GM12878 (cell line): ENCODE measurements around the gene RPLP1. TPM values are rescaled to one million over a fixed set of nuclear protein-coding genes. Genes with fewer than 3 reads are reported as not detected.

Experiments
- ATAC-seq: fragments of 200-7000 bp; cut with Tn5 transposase; 3 replicates; pipeline ENCODE4 v1.9.1; 2020; ENCODE audit warnings: mild to moderate bottlenecking, moderate library complexity
- BruUV-seq: library from RNA; stranded (reverse); fragments of 400-500 nt; replicated peaks from 2 replicates; lab custom pipeline; 2021; lab: Mats Ljungman, UMichigan
- CTCF ChIA-PET: fragments of 300-600 bp; sonication (Branson Sonifier 250); formaldehyde crosslinking; extraction: SDS; loops from one replicate; lab custom pipeline; 2021; ENCODE audit warnings: inconsistent platforms; lab: Yijun Ruan, JAX
- POLR2A ChIA-PET: fragments of 350-600 bp; formaldehyde crosslinking; extraction: SDS; loops from one replicate; lab custom pipeline; 2021; ENCODE audit warnings: inconsistent platforms; lab: Charles Lee
- RAD21 ChIA-PET: fragments of 300-600 bp; sonication (Branson Sonifier 250); formaldehyde crosslinking; loops from one replicate; lab custom pipeline; 2023; ENCODE audit warnings: antibody characterized with exemption; ENCODE audit not compliant: unreplicated experiment; lab: Charles Lee
- SMC1A ChIA-PET: fragments of 300-600 bp; sonication (Branson Sonifier 250); formaldehyde crosslinking; loops from one replicate; lab custom pipeline; 2023; ENCODE audit not compliant: unreplicated experiment, uncharacterized antibody; lab: Charles Lee
- DNase-seq: peaks from one replicate; pipeline ENCODE4 v3.0.0-alpha.2; 2011; ENCODE audit warnings: low read depth, low spot score
- FAIRE-seq: peaks from 3 replicates; lab custom pipeline; 2011; peaks lifted over from hg19 to GRCh38; lab: Jason Lieb, UNC
- H2AFZ ChIP-seq: 2 replicates; pipeline ENCODE4 v1.6.0; 2011; ENCODE audit warnings: low read depth, low read length, control low read depth; ENCODE audit not compliant: control insufficient read depth
- H3K27ac ChIP-seq: 2 replicates; pipeline ENCODE4 v1.5.1; 2011; ENCODE audit warnings: control low read depth; ENCODE audit not compliant: control insufficient read depth, insufficient read depth
- H3K27me3 ChIP-seq, 2 experiments: replicated peaks in 1 of 2; 2 replicates each; pipeline versions ENCODE4 v1.6.0 to v1.6.1; 2011; ENCODE audit warnings: low read length in 1 of 2; ENCODE audit not compliant: control insufficient read depth in 2 of 2, insufficient read depth in 2 of 2
- H3K36me3 ChIP-seq, 2 experiments: 2 replicates each; pipeline ENCODE4 v1.5.1; 2011; ENCODE audit warnings: low read length in 1 of 2; ENCODE audit not compliant: control insufficient read depth in 2 of 2, insufficient read depth in 2 of 2
- H3K4me1 ChIP-seq: 2 replicates; pipeline ENCODE4 v1.6.1; 2011; ENCODE audit warnings: mild to moderate bottlenecking, low read length, moderate library complexity, mixed read lengths; ENCODE audit not compliant: control insufficient read depth, insufficient read depth
- H3K4me2 ChIP-seq: 2 replicates; pipeline ENCODE4 v1.6.0; 2011; ENCODE audit warnings: control low read depth; ENCODE audit not compliant: control insufficient read depth, insufficient read depth
- H3K4me3 ChIP-seq: fragments of 200-600 bp; sonication (generic); 2 replicates; pipeline ENCODE4 v1.5.1; 2016
- H3K79me2 ChIP-seq: 2 replicates; pipeline ENCODE4 v1.6.0; 2011; ENCODE audit warnings: low read length; ENCODE audit not compliant: control insufficient read depth, insufficient read depth
- H3K9ac ChIP-seq: 2 replicates; pipeline ENCODE4 v1.8.0; 2011; ENCODE audit warnings: low read length, control low read depth, mixed read lengths; ENCODE audit not compliant: control insufficient read depth, insufficient read depth
- H3K9me3 ChIP-seq: replicated peaks from 3 replicates; pipeline ENCODE4 v1.5.1; 2011; ENCODE audit warnings: mild to moderate bottlenecking, low read length; ENCODE audit not compliant: control insufficient read depth, insufficient read depth
- H4K20me1 ChIP-seq: 2 replicates; pipeline ENCODE4 v1.6.0; 2011; ENCODE audit not compliant: control insufficient read depth, insufficient read depth
- BCL11A ChIP-seq: IDR thresholded peaks from 2 replicates; pipeline ENCODE4 v1.6.1; 2011; ENCODE audit warnings: low read depth, low read length
- HDAC2 ChIP-seq: fragments of 200-600 bp; sonication (generic); IDR thresholded peaks from 2 replicates; pipeline ENCODE4 v1.6.1; 2017
- IRF4 ChIP-seq: IDR thresholded peaks from 2 replicates; pipeline ENCODE4 v1.6.1; 2011; ENCODE audit warnings: low read depth, low read length
- NFYA ChIP-seq: IDR thresholded peaks from 2 replicates; pipeline ENCODE4 v1.6.1; 2011; ENCODE audit warnings: low read depth, mild to moderate bottlenecking, low read length, improper control_type of control experiment, borderline replicate concordance
- RAD51 ChIP-seq: fragments of 450-650 bp; IDR thresholded peaks from 2 replicates; pipeline ENCODE4 v1.6.1; 2016; ENCODE audit warnings: moderate library complexity, mild to moderate bottlenecking, inconsistent platforms
- STAT1 ChIP-seq: fragments of 450-650 bp; conservative IDR thresholded peaks from 2 replicates; pipeline ENCODE4 v1.6.1; 2014; ENCODE audit warnings: antibody characterized with exemption, mild to moderate bottlenecking
- WGBS: methylation state at CpG from one replicate; pipeline ENCODE4 v1.1.6; 2016; ENCODE audit warnings: low lambda C conversion rate; ENCODE audit not compliant: insufficient replicate concordance, insufficient coverage; ENCODE audit errors: missing lambda C conversion rate; 5-methylcytosine and 5-hydroxymethylcytosine counted together
- in situ Hi-C: fragments of 300-500 bp; cut with MboI; formaldehyde crosslinking; loops from 9 replicates; pipeline ENCODE4 v1.14.3; 2018; ENCODE audit warnings: mixed read lengths
- intact Hi-C: fragments of 100-400 bp; cut with micrococcal nuclease; formaldehyde crosslinking; loops from one replicate; pipeline ENCODE4 v1.14.2; 2022; ENCODE audit not compliant: unreplicated experiment
- polyA plus RNA-seq, 11 experiments: library from polyadenylated mRNA; depleted of rRNA in 4 of 11; unstranded in 6 of 11; stranded (reverse) in 5 of 11; fragments of >200 nt; fragmentation: Nextera tagmentation in 4 of 11; fragmentation: Illumina TruSeq in 1 of 11; extraction: Ambion mirVana in 4 of 11; extraction: Trizol in 1 of 11; gene quantifications; 1 replicate in 1 of 11; 2 replicates in 10 of 11; pipeline versions ENCODE4 v1.2.1 to v1.2.3, GENCODE V29; 2011 to 2016; ENCODE audit warnings: inconsistent platforms in 2 of 11, missing spikeins in 2 of 11, low read depth in 1 of 11
- total RNA-seq, 4 experiments: library from RNA; depleted of rRNA in 3 of 4; stranded (reverse); fragments of >200 nt in 3 of 4; fragmentation: Illumina TruSeq in 1 of 4; extraction: Trizol in 1 of 4; gene quantifications; 2 replicates each; pipeline versions ENCODE4 v1.2.1 to v1.2.3, GENCODE V29; 2013 to 2021
- TF ChIP-seq, protein P1 (sequence below): IDR thresholded peaks from 2 replicates; pipeline ENCODE4 v1.6.1; 2011; ENCODE audit warnings: low read depth, low read length, improper control_type of control experiment, borderline replicate concordance
- TF ChIP-seq, protein P2 (sequence below): fragments of 450-650 bp; IDR thresholded peaks from 2 replicates; pipeline ENCODE4 v1.6.1; 2017; ENCODE audit warnings: mild to moderate bottlenecking, moderate library complexity

RPLP1 gene
- total and polyA plus RNA-seq, 10 of the 15 experiments (the other 5 are each of a cell fraction or from before 2014, with no cell fraction given) = 217 to 3,098 (median 1,664) TPM

DNA sequence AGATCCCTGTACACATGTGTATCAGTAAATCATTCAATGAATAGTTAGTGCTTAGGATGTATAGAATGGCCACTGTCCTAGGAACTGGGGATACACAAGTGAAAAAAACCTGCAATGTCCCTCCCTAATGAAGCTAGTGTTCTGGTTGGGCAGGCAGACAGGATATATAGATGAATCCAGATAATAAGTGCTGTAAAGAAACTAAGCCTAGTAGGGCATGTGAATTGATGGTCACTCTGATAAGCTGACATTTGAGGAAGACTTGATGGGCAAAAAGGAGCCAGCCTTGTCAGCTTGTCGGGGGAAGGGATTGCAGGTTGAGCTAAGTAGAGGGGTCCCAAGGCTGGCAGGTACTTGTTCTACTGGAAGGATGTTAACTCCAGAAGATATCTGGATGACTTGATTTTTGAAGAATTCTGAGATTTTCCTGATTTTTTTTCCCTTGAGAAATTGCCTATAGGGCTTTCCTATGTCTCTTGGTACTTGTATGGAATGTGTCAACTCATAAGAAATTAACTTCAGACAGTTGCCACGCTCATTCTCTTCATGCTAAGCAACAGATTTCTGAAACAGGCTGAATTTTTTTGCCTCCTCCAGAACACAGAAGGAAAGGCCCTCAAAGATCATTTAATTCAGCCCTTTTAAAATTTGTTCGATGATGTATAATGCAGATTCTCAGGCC lies 44.8 kb upstream of the RPLP1 start:
- Histone ChIP-seq H4K20me1 (no peaks in the 10 kb centered on the region), H3K4me2 (no peak overlapping the region), H3K27ac (no peak overlapping the region), H3K36me3 (no peaks in the 10 kb centered on the region), H3K27me3 (0 out of 4 replicates have a peak, but pooled peaks cover 0 to 2% of the 10 kb centered on the region in 2 experiments), H2AFZ (no peak overlapping the region), H3K9me3 (no peaks in the 10 kb centered on the region), H3K79me2 (no peaks in the 10 kb centered on the region), H3K4me3 (no peak overlapping the region), H3K4me1 (peaks cover 5% of the 10 kb centered on the region), H3K9ac (no peak overlapping the region)
- DNase-seq = no peak
- ATAC-seq = no peak
- ChIA-PET CTCF (interaction anchor here (1.1 kb wide), 1 partner anchor 13 kb away, joined by 3 read pairs; no protein-coding TSS in a partner anchor), SMC1A (interaction anchor here (0.7 kb wide), 1 partner anchor 293 kb away, joined by 3 read pairs; no protein-coding TSS in a partner anchor), RAD21 (no interaction called here), POLR2A (interaction anchor here (0.6 kb wide), 2 partner anchors 31 to 35 kb away, joined by 3 to 4 read pairs; no protein-coding TSS in a partner anchor)
- FAIRE-seq = no peak
- 28% methylated on average over 3 of the region's 3 CpGs for WGBS
- in situ Hi-C loops (no loop called here), intact Hi-C loops (no loop called here)
- BruUV-seq = no TSS peak
- TF ChIP-seq IRF4 (no peak), STAT1 (no peak), NFYA (no peak), HDAC2 (no peak), BCL11A (no peak), RAD51 (no peak)
- TF ChIP-seq, protein P1, sequence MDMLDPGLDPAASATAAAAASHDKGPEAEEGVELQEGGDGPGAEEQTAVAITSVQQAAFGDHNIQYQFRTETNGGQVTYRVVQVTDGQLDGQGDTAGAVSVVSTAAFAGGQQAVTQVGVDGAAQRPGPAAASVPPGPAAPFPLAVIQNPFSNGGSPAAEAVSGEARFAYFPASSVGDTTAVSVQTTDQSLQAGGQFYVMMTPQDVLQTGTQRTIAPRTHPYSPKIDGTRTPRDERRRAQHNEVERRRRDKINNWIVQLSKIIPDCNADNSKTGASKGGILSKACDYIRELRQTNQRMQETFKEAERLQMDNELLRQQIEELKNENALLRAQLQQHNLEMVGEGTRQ = no peak
- TF ChIP-seq, protein P2, sequence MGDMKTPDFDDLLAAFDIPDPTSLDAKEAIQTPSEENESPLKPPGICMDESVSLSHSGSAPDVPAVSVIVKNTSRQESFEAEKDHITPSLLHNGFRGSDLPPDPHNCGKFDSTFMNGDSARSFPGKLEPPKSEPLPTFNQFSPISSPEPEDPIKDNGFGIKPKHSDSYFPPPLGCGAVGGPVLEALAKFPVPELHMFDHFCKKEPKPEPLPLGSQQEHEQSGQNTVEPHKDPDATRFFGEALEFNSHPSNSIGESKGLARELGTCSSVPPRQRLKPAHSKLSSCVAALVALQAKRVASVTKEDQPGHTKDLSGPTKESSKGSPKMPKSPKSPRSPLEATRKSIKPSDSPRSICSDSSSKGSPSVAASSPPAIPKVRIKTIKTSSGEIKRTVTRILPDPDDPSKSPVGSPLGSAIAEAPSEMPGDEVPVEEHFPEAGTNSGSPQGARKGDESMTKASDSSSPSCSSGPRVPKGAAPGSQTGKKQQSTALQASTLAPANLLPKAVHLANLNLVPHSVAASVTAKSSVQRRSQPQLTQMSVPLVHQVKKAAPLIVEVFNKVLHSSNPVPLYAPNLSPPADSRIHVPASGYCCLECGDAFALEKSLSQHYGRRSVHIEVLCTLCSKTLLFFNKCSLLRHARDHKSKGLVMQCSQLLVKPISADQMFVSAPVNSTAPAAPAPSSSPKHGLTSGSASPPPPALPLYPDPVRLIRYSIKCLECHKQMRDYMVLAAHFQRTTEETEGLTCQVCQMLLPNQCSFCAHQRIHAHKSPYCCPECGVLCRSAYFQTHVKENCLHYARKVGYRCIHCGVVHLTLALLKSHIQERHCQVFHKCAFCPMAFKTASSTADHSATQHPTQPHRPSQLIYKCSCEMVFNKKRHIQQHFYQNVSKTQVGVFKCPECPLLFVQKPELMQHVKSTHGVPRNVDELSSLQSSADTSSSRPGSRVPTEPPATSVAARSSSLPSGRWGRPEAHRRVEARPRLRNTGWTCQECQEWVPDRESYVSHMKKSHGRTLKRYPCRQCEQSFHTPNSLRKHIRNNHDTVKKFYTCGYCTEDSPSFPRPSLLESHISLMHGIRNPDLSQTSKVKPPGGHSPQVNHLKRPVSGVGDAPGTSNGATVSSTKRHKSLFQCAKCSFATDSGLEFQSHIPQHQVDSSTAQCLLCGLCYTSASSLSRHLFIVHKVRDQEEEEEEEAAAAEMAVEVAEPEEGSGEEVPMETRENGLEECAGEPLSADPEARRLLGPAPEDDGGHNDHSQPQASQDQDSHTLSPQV = no peak
